ENCODE results near the gene GTF2A1. TPM values are rescaled to one million over a fixed set of nuclear protein-coding genes. Genes with fewer than 3 reads are reported as not detected.

GTF2A1 gene
- polyA plus RNA-seq, 1 of the 3 experiments (the other 2 are of a cell fraction), result 7.6 TPM

DNA sequence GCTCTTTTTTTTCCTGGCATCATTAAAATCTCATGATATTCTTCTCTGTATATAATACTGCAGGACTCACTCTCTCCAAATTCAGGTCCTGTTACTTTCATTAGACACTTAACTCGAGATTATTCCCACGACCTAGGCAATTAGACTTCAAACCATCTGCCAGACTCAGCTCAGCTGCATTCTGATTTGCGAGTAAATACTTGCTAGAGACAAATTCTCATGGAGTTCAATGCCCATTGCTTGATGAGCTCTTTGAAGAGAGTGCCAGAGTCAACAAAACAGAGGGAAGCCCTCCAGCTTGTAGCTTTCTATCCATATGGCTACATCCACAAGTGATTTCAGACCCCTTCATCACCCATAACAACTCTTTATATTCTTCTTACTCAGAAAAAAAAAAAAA lies 88.3 kb downstream of the GTF2A1 start (continued):
- no peak for TF ChIP-seq TEAD4 (IDR thresholded peaks at IDR 0.05; ENCODE audit: borderline replicate concordance, insufficient read depth)

DNA sequence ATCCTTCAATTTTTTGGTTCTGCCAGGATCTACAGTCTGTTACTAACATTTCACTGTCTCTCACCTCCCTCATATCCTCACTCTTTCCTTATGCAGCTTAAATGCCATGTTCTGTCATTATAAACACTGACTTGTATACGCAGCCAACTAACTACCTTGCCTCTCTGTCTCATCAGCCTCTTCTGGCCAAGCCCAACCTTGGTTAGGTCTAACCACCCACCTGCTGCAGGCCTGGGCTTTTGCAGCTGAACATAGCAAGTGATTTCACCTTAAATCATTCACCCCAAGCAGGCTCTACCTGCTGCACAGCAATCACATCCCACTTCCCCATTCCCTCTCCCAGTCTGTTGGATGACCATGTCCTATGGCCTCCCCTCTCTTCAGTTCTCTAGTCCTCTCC lies 91.5 kb downstream of the GTF2A1 start:
- 13% methylated on average over 1 of the region's 1 CpG for WGBS (ENCODE audit: low lambda C conversion rate)
- H3K36me3 ChIP-seq (replicated peaks in 1 of 2; ENCODE audit: control insufficient read depth in 1 of 2, insufficient read depth in 2 of 2, low read length in 1 of 2), result no peaks in the 10 kb centered on the region
- H3K27me3 ChIP-seq (ENCODE audit: insufficient read depth), result no peaks in the 10 kb centered on the region
- H3K9ac ChIP-seq, result no peak overlapping the region
- DNase-seq, result no peak
- POLR2A ChIA-PET, result no interaction called here
- no peaks in the 10 kb centered on the region for H3F3A ChIP-seq (replicated peaks; ENCODE audit: insufficient read depth)
- no peak overlapping the region for H2AFZ ChIP-seq (ENCODE audit: low read depth)
- no peak overlapping the region for H3K4me2 ChIP-seq
- no peak for TF ChIP-seq GATA2 (CRISPR knock-in tag; IDR thresholded peaks at IDR 0.05)
- no peak for TF ChIP-seq TAF1 (IDR thresholded peaks at IDR 0.05; ENCODE audit: borderline replicate concordance, low read depth, low read length)
- TF ChIP-seq TCF12 (IDR thresholded peaks at IDR 0.05), result no peak
- no peak for TF ChIP-seq POLR2AphosphoS5 (IDR thresholded peaks at IDR 0.05; ENCODE audit: low read depth, low read length)
- TF ChIP-seq TEAD4 (IDR thresholded peaks at IDR 0.05; ENCODE audit: borderline replicate concordance, insufficient read depth), result no peak
- TF ChIP-seq GABPA (IDR thresholded peaks at IDR 0.05; ENCODE audit: low read depth), result no peak
- TF ChIP-seq RCOR1 (IDR thresholded peaks at IDR 0.05; ENCODE audit: low read length), result no peak
- TF ChIP-seq RFX5 (IDR thresholded peaks at IDR 0.05; ENCODE audit: low read length), result no peak
- TF ChIP-seq, protein P1, sequence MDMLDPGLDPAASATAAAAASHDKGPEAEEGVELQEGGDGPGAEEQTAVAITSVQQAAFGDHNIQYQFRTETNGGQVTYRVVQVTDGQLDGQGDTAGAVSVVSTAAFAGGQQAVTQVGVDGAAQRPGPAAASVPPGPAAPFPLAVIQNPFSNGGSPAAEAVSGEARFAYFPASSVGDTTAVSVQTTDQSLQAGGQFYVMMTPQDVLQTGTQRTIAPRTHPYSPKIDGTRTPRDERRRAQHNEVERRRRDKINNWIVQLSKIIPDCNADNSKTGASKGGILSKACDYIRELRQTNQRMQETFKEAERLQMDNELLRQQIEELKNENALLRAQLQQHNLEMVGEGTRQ (IDR thresholded peaks at IDR 0.05; ENCODE audit: borderline replicate concordance, low read depth, low read length), result no peak
- TF ChIP-seq, protein P2, sequence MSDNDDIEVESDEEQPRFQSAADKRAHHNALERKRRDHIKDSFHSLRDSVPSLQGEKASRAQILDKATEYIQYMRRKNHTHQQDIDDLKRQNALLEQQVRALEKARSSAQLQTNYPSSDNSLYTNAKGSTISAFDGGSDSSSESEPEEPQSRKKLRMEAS (IDR thresholded peaks at IDR 0.05; ENCODE audit: low read depth), result no peak
- TF ChIP-seq MXI1 (IDR thresholded peaks at IDR 0.05; ENCODE audit: low read depth, low read length), result no peak
- TF ChIP-seq EP300 (IDR thresholded peaks at IDR 0.05; ENCODE audit: borderline replicate concordance in 1 of 2, low read depth in 1 of 2, low read length in 1 of 2), result no peak
- TF ChIP-seq RAD21 (IDR thresholded peaks at IDR 0.05; ENCODE audit: low read length), result no peak
- TF ChIP-seq, protein P3, sequence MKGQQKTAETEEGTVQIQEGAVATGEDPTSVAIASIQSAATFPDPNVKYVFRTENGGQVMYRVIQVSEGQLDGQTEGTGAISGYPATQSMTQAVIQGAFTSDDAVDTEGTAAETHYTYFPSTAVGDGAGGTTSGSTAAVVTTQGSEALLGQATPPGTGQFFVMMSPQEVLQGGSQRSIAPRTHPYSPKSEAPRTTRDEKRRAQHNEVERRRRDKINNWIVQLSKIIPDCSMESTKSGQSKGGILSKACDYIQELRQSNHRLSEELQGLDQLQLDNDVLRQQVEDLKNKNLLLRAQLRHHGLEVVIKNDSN (IDR thresholded peaks at IDR 0.05; ENCODE audit: borderline replicate concordance, low read depth), result no peak
- TF ChIP-seq, protein P4, sequence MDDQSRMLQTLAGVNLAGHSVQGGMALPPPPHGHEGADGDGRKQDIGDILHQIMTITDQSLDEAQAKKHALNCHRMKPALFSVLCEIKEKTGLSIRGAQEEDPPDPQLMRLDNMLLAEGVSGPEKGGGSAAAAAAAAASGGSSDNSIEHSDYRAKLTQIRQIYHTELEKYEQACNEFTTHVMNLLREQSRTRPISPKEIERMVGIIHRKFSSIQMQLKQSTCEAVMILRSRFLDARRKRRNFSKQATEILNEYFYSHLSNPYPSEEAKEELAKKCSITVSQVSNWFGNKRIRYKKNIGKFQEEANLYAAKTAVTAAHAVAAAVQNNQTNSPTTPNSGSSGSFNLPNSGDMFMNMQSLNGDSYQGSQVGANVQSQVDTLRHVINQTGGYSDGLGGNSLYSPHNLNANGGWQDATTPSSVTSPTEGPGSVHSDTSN (IDR thresholded peaks at IDR 0.05), result no peak
- no peak for TF ChIP-seq FOSL2 (IDR thresholded peaks at IDR 0.05; ENCODE audit: borderline replicate concordance, low read depth)
- TF ChIP-seq FOXJ3 (CRISPR knock-in tag; IDR thresholded peaks at IDR 0.05), result no peak
- TF ChIP-seq, protein P5, sequence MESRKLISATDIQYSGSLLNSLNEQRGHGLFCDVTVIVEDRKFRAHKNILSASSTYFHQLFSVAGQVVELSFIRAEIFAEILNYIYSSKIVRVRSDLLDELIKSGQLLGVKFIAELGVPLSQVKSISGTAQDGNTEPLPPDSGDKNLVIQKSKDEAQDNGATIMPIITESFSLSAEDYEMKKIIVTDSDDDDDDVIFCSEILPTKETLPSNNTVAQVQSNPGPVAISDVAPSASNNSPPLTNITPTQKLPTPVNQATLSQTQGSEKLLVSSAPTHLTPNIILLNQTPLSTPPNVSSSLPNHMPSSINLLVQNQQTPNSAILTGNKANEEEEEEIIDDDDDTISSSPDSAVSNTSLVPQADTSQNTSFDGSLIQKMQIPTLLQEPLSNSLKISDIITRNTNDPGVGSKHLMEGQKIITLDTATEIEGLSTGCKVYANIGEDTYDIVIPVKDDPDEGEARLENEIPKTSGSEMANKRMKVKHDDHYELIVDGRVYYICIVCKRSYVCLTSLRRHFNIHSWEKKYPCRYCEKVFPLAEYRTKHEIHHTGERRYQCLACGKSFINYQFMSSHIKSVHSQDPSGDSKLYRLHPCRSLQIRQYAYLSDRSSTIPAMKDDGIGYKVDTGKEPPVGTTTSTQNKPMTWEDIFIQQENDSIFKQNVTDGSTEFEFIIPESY (IDR thresholded peaks at IDR 0.05; ENCODE audit: borderline replicate concordance, low read depth), result no peak
- H3K4me1 ChIP-seq (ENCODE audit: control insufficient read depth in 1 of 2, insufficient read depth in 2 of 2, low read depth in 1 of 2, low read length in 1 of 2), result no peaks in the 10 kb centered on the region
- no peaks in the 10 kb centered on the region for H4K20me1 ChIP-seq (ENCODE audit: insufficient read depth)
- H3K4me3 ChIP-seq (ENCODE audit: low read depth in 2 of 2, low read length in 1 of 2), result no peak overlapping the region
- H3K27ac ChIP-seq (ENCODE audit: low read depth in 2 of 2, low read length in 1 of 2), result no peak overlapping the region
- H3K9me2 ChIP-seq, result no peaks in the 10 kb centered on the region
- no peaks in the 10 kb centered on the region for H3K79me2 ChIP-seq (ENCODE audit: insufficient read depth)
- no peaks in the 10 kb centered on the region for H3K9me3 ChIP-seq
- CTCF ChIA-PET, result no interaction called here

All from SK-N-SH (cell line).